T-helper 22 cell (primary cell): ENCODE data around the gene FBH1.

Experiments
- DNase-seq: peaks from one replicate; pipeline ENCODE4 v3.0.0-alpha.2; 2020; ENCODE audit warnings: low read depth

The FBH1 gene

DNA sequence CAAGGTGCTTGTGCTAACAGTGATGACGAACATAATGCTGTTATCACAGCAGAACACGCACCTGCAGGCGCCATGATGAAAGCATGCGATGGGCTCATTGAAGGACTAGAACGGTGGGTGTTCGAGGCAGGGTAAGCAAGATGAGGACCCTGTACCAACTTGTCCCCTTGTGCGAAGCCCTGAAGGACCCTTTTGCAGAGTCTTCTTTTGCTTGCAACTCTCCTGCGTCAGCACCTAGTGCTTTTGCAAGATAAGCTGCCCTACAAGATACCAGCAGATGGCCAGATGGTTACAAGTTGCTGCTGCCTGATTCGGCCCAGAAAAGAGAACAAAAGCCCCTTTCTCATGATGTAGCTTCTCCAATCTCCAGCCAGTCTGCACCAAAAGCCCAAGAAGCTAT, 91.5 kb downstream of the FBH1 start:
- DNase-seq: no peak

DNA sequence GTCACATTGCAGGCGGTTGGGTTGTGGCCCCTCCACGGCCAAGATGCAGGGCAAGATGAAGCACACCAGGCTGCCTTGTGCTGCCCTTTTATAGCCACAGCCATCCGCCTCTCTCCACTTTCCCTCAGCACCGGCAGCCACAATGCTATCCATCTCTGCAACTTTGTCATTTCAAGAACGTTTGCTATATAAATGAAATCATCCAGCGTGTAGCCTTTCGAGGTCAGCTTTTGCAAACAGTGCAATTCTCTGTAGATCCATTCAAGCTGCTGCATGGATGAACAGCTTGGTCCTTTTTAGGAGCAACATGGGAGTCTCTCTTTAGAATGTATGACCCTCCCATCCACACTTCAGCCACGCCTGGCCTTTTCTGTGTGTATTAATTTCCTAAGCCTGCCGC, 93.7 kb downstream of the FBH1 start:
- DNase-seq: no peak

GRCh38 chr10:5985029-5985428, 95.0 kb downstream of the FBH1 start:
- no peak for DNase-seq
